Measurements from ENCODE around the gene CXXC5.

Gene CXXC5

GRCh38 chr5:139638736-139639618 is 9.2 kb upstream of the CXXC5 start:
- no peak for FAIRE-seq

- FAIRE-seq = no peak
Measured at GRCh38 chr5:139639619-139640380, 8.3 kb upstream of the CXXC5 start.

GRCh38 chr5:139640421-139641115 is 7.6 kb upstream of the CXXC5 start:
- no peak for FAIRE-seq

- no peak for FAIRE-seq
Measured at GRCh38 chr5:139641116-139642080, 6.8 kb upstream of the CXXC5 start.

GRCh38 chr5:139642213-139642612 is 5.9 kb upstream of the CXXC5 start:
- no peak for FAIRE-seq

GRCh38 chr5:139642891-139643871 is 5.0 kb upstream of the CXXC5 start:
- FAIRE-seq = no peak

GRCh38 chr5:139644001-139644456 is 4.1 kb upstream of the CXXC5 start:
- no peak for FAIRE-seq

GRCh38 chr5:139644646-139645429 is 3.3 kb upstream of the CXXC5 start:
- no peak for FAIRE-seq

- FAIRE-seq = no peak
Measured at GRCh38 chr5:139645430-139645871, 2.7 kb upstream of the CXXC5 start.

- FAIRE-seq = no peak
Measured at GRCh38 chr5:139646111-139646510, 2.0 kb upstream of the CXXC5 start.

- FAIRE-seq = no peak
Measured at GRCh38 chr5:139646912-139647505, 1.1 kb upstream of the CXXC5 start.

- no peak for FAIRE-seq
Measured at GRCh38 chr5:139647506-139648204, 494 bp upstream of the CXXC5 start.

GRCh38 chr5:139649082-139649991 is 1.2 kb downstream of the CXXC5 start:
- FAIRE-seq = no peak

GRCh38 chr5:139650031-139650688 is 2.0 kb downstream of the CXXC5 start:
- no peak for FAIRE-seq

- FAIRE-seq = no peak
Measured at GRCh38 chr5:139650689-139651042, 2.5 kb downstream of the CXXC5 start.

- no peak for FAIRE-seq
Measured at GRCh38 chr5:139651043-139651834, 3.1 kb downstream of the CXXC5 start.

Data from islet of Langerhans (tissue), 1 donor.